Lower lobe of right lung (tissue), 2 donors: ENCODE data around the gene TMEM43. TPM values are rescaled to one million over a fixed set of nuclear protein-coding genes. Genes with fewer than 3 reads are reported as not detected.

Source experiments
- ATAC-seq, 2 donors: fragments of 200-7000 bp; cut with Tn5 transposase; one replicate each; pipeline ENCODE4 v1.9.1; 2020 to 2022; ENCODE audit warnings: mild to moderate bottlenecking in 2 of 2, moderate library complexity in 2 of 2
- DNase-seq: peaks from one replicate; pipeline ENCODE4 v3.0.0-alpha.2; 2020
- H3K27ac ChIP-seq: fragments of 200-600 bp; one replicate; pipeline ENCODE4 v1.8.0; 2022
- H3K27me3 ChIP-seq: fragments of 200-600 bp; one replicate; pipeline ENCODE4 v1.8.0; 2022; ENCODE audit warnings: low read depth
- H3K36me3 ChIP-seq: fragments of 200-600 bp; one replicate; pipeline ENCODE4 v1.8.0; 2022; ENCODE audit warnings: mild to moderate bottlenecking
- H3K4me1 ChIP-seq: fragments of 200-600 bp; one replicate; pipeline ENCODE4 v1.8.0; 2022
- H3K4me3 ChIP-seq: fragments of 200-600 bp; one replicate; pipeline ENCODE4 v1.8.0; 2022; ENCODE audit warnings: mild to moderate bottlenecking
- H3K9me3 ChIP-seq: fragments of 200-600 bp; one replicate; pipeline ENCODE4 v1.8.0; 2022
- intact Hi-C: fragments of 100-400 bp; cut with DNase I; formaldehyde crosslinking; loops from one replicate; pipeline ENCODE4 v1.11.0; 2022
- total RNA-seq: library from RNA; stranded (reverse); fragmentation: NEBNext Ultra II Directional; extraction: Animal tissue kit (Norgen Biotek cat#: 25700); gene quantifications from one replicate; pipeline ENCODE4 v1.2.1, GENCODE V29; 2021
- TF ChIP-seq, protein P1 (sequence below): fragments of 200-600 bp; IDR thresholded peaks from one replicate; pipeline ENCODE4 v1.8.0; 2022; ENCODE audit warnings: antibody characterized with exemption, mild to moderate bottlenecking
- donor health status: DM: no; HTN: yes; CAD: no; lungs with severe emphysema.

The TMEM43 gene
- total RNA-seq, 1 donor from 2014 or later, result 73.7 TPM

DNA sequence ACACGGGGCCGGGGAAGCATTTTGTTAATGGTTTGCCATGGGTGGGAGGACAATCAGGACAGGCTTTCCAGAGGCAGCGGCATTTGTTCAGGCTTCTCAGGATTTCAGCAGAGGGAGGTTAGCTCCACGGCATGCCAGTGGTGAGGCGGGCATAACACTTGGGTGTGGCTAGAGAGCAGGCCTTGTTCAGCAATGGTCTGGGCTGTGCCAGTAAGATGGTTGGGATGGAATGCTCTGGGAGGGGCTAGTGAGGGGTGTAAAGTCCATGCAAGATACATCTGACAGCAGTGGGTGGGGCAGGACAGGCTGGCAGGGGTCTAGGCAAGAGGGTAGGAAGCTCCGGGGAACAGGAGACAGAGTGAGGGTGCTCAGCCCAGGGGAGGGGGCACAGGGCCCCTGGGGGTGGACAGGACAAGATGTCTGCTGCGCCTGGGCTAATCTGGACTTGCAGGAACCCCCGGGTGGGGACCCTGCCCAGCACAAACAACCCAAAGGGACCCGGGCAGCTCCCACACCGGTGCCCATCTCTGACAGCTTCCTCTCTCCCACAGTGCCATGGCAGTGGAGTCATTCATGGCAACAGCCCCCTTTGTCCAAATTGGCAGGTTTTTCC, 8.4 kb downstream of the TMEM43 start:
- peaks cover 3% of the 10 kb centered on the region for H3K4me1 ChIP-seq
- peaks cover 99% of the 10 kb centered on the region for H3K36me3 ChIP-seq
- TF ChIP-seq, protein P1, sequence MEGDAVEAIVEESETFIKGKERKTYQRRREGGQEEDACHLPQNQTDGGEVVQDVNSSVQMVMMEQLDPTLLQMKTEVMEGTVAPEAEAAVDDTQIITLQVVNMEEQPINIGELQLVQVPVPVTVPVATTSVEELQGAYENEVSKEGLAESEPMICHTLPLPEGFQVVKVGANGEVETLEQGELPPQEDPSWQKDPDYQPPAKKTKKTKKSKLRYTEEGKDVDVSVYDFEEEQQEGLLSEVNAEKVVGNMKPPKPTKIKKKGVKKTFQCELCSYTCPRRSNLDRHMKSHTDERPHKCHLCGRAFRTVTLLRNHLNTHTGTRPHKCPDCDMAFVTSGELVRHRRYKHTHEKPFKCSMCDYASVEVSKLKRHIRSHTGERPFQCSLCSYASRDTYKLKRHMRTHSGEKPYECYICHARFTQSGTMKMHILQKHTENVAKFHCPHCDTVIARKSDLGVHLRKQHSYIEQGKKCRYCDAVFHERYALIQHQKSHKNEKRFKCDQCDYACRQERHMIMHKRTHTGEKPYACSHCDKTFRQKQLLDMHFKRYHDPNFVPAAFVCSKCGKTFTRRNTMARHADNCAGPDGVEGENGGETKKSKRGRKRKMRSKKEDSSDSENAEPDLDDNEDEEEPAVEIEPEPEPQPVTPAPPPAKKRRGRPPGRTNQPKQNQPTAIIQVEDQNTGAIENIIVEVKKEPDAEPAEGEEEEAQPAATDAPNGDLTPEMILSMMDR, result no peak
- no peaks in the 10 kb centered on the region for H3K9me3 ChIP-seq
- peak; percentile 20 to 40 for ATAC-seq
- H3K27me3 ChIP-seq, result no peaks in the 10 kb centered on the region
- intact Hi-C loops, result no loop called here
- no peak overlapping the region for H3K27ac ChIP-seq
- H3K4me3 ChIP-seq, result no peak overlapping the region
- no peak for DNase-seq

DNA sequence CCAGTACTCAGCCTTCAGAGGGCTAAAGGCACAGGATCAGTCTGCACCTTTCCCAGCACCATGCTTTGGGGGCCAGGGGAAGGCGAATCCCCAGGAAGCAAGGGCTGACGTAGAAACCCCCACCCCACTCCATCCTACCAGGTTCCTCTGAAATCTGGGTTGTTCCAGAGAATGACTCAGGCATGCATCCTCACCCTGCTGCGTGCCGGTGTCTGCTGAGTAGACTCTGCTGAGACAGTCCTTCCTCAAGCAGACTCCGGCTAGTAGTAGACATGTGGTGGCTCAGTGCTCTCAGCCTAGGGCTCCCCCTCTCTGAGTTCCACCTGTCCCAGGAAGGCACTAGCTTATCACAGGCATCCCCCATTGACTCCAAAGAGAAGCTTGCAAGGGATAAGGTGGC, 9.0 kb downstream of the TMEM43 start:
- H3K36me3 ChIP-seq, result peaks cover 99% of the 10 kb centered on the region
- H3K4me1 ChIP-seq, result no peaks in the 10 kb centered on the region
- no peak overlapping the region for H3K4me3 ChIP-seq
- no peaks in the 10 kb centered on the region for H3K27me3 ChIP-seq
- no peaks in the 10 kb centered on the region for H3K9me3 ChIP-seq
- intact Hi-C loops, result no loop called here
- TF ChIP-seq, protein P1, result no peak
- no peak overlapping the region for H3K27ac ChIP-seq
- DNase-seq (no peak), ATAC-seq (no peak)

GRCh38 chr3:14134291-14134690, 9.4 kb downstream of the TMEM43 start:
- Histone ChIP-seq H3K4me3 (no peak overlapping the region), H3K9me3 (no peaks in the 10 kb centered on the region), H3K27me3 (no peaks in the 10 kb centered on the region), H3K4me1 (no peaks in the 10 kb centered on the region), H3K36me3 (peaks cover 100% of the 10 kb centered on the region), H3K27ac (no peak overlapping the region)
- TF ChIP-seq, protein P1, result no peak
- no peak for ATAC-seq
- intact Hi-C loops, result no loop called here
- DNase-seq, result no peak

DNA sequence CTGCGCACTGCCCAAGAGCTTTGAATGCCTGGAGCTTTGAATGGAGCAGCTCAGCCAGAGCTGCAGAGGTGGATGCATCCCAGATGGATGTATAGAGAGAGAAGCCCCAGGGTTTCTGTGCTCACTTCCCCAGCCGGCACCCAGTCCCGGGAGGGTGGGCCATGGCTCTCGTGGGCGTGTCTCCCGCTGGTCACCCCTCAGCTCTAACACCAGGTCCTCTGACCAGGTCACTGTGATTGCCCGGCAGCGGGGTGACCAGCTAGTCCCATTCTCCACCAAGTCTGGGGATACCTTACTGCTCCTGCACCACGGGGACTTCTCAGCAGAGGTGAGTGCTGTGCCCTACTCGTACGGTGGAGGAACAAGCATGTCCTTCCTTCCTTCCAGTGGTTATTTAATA, 10.7 kb downstream of the TMEM43 start:
- no peak overlapping the region for H3K4me3 ChIP-seq
- peaks cover 99% of the 10 kb centered on the region for H3K36me3 ChIP-seq
- no peak overlapping the region for H3K27ac ChIP-seq
- intact Hi-C loops, result no loop called here
- no peaks in the 10 kb centered on the region for H3K4me1 ChIP-seq
- TF ChIP-seq, protein P1, result no peak
- H3K9me3 ChIP-seq, result no peaks in the 10 kb centered on the region
- no peaks in the 10 kb centered on the region for H3K27me3 ChIP-seq
- DNase-seq (no peak), ATAC-seq (no peak)

DNA sequence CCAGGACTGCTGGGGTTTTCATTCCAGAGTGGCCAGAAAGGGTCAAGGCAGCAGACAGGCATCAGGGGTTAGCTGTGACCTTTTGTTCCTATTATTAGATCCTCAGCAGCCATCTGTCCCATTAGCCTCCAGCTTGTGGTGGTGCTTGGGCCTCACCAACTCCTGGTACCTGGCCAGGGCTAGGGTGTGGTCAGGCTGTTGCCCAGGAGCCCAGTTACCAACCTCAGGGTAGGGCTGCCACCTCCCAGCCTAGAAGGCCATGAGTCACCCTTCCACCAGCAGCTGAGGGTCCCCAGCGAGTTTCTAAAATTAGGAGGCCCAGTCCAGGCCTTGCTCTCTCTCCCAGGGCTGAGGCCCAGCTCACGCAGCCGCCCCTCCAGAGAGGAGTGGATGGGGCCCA, 12.2 kb downstream of the TMEM43 start:
- Histone ChIP-seq H3K27ac (no peak overlapping the region), H3K9me3 (no peaks in the 10 kb centered on the region), H3K36me3 (peaks cover 99% of the 10 kb centered on the region), H3K4me1 (peaks cover 4% of the 10 kb centered on the region), H3K27me3 (no peaks in the 10 kb centered on the region), H3K4me3 (no peak overlapping the region)
- DNase-seq (no peak), ATAC-seq (peak; percentile 39 to 54)
- intact Hi-C loops, result no loop called here
- TF ChIP-seq, protein P1, result no peak
